Kidney (tissue), 14 donors: Measurements from ENCODE around the gene TMEM255B. TPM values are rescaled to one million over a fixed set of nuclear protein-coding genes. Genes with fewer than 3 reads are reported as not detected.

ENCODE experiments used
- DNase-seq, 5 donors: peaks; one replicate each; pipeline ENCODE4 v3.0.0-alpha.2; 2013 to 2020
- FAIRE-seq: peaks from 2 replicates; lab custom pipeline; 2012; peaks lifted over from hg19 to GRCh38; lab: Jason Lieb, UNC
- H3K27ac ChIP-seq, 2 donors: one replicate each; pipeline ENCODE4 v1.7.0; 2013; ENCODE audit warnings: low read depth in 2 of 2, low read length in 2 of 2, inconsistent platforms in 1 of 2
- H3K27me3 ChIP-seq: one replicate; pipeline ENCODE4 v1.7.1; 2013; ENCODE audit warnings: low read length, inconsistent platforms; ENCODE audit not compliant: control insufficient read depth, insufficient read depth
- H3K36me3 ChIP-seq, 3 donors: one replicate each; pipeline versions ENCODE4 v1.7.0 to v1.7.1; 2013; ENCODE audit warnings: low read length in 3 of 3, control low read depth in 1 of 3, inconsistent platforms in 1 of 3; ENCODE audit not compliant: insufficient read depth in 3 of 3, control insufficient read depth in 2 of 3
- H3K4me1 ChIP-seq, 3 donors: one replicate each; pipeline versions ENCODE4 v1.7.0 to v1.7.1; 2013; ENCODE audit warnings: low read length in 3 of 3, inconsistent platforms in 1 of 3, low read depth in 1 of 3; ENCODE audit not compliant: control insufficient read depth in 2 of 3, insufficient read depth in 2 of 3
- H3K4me3 ChIP-seq, 3 donors: one replicate each; pipeline versions ENCODE4 v1.7.0 to v1.8.1; 2013; ENCODE audit warnings: low read length in 3 of 3, control low read depth in 1 of 3, inconsistent platforms in 1 of 3
- H3K9ac ChIP-seq, 3 donors: one replicate each; pipeline versions ENCODE4 v1.7.0 to v1.7.1; 2013; ENCODE audit warnings: low read length in 3 of 3, control low read depth in 1 of 3, inconsistent platforms in 1 of 3
- H3K9me3 ChIP-seq, 3 donors: one replicate each; pipeline versions ENCODE4 v1.7.0 to v1.7.1; 2013; ENCODE audit warnings: low read length in 3 of 3, control low read depth in 1 of 3, inconsistent platforms in 1 of 3; ENCODE audit not compliant: control insufficient read depth in 2 of 3, insufficient read depth in 1 of 3
- intact Hi-C: fragments of 100-400 bp; cut with DNase I; formaldehyde crosslinking; loops from one replicate; pipeline ENCODE4 v1.11.1; 2022
- polyA plus RNA-seq: library from polyadenylated mRNA; stranded (reverse); fragments of 350-450 nt; fragmentation: Illumina TruSeq; extraction: RNeasy Lipid Tissue Mini Kit (QIAGEN cat#74804); gene quantifications from one replicate; pipeline ENCODE4 v1.2.3, GENCODE V29; 2014; ENCODE audit warnings: low read depth, low replicate concordance; ENCODE audit not compliant: insufficient read depth
- total RNA-seq: library from RNA; stranded (reverse); fragmentation: NEBNext Ultra II Directional; extraction: Animal tissue kit (Norgen Biotek cat#: 25700); gene quantifications from one replicate; pipeline ENCODE4 v1.2.1, GENCODE V29; 2021
- TF ChIP-seq, protein P1 (sequence below): IDR thresholded peaks from 3 replicates; pipeline ENCODE4 v1.5.1; 2012; ENCODE audit warnings: mild to moderate bottlenecking, moderate library complexity, borderline replicate concordance; ENCODE audit not compliant: insufficient read depth; ENCODE audit errors: extremely low read depth
- donor health status: control.
- donor health status: control.
- donor health status: control.
- donor health status: control.
- donor health status: control.
- donor health status: DM: yes; HTN: yes; CAD: no.
- donor health status: Normal renal cell carcinoma (clear cell type).

TMEM255B gene
- total and polyA plus RNA-seq, 2 donors from 2014 or later, result 11.9 to 29.3 TPM

DNA sequence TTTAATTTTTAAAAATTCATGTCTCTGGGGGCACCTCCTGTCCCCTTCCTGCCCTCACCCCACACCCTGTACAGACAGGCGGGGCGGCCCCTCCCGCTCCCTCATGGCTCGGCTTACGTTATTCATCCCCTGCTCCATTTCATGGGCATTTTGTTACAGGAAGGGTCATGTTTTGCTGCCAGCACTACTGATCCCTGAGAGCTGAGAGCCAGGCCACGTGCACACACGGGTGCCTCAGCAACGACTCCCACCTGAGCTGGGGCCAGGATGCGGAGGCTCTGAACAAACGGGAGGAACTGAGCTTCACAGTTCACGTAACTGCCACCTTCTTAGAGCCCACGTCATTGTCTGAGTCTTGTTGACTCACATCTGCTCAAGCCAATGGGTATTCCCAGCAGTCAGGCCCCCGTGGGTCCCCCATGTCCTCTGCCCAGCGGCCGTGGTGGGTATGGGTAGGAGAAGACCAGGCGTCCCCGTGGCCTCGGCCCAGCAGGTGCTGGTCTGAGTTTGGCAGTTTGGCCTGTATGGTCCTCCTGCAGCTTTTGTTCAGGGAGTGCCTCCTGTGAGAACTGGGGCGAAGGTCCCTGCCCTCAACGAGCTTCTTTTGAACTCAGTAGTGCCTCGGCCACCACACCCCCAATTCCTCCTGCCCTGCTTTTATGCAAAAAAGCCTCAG is 16.4 kb upstream of the TMEM255B start:
- Histone ChIP-seq H3K27ac (no peak overlapping the region), H3K27me3 (no peaks in the 10 kb centered on the region), H3K4me3 (no peak overlapping the region), H3K36me3 (no peaks in the 10 kb centered on the region), H3K9ac (no peak overlapping the region), H3K4me1 (peaks cover 0 to 6% (median 0%) of the 10 kb centered on the region in 3 donors), H3K9me3 (no peaks in the 10 kb centered on the region)
- intact Hi-C loops, result no loop called here
- FAIRE-seq (no peak), DNase-seq (peak; percentile 56 to 86 (median 82))
- TF ChIP-seq, protein P1, sequence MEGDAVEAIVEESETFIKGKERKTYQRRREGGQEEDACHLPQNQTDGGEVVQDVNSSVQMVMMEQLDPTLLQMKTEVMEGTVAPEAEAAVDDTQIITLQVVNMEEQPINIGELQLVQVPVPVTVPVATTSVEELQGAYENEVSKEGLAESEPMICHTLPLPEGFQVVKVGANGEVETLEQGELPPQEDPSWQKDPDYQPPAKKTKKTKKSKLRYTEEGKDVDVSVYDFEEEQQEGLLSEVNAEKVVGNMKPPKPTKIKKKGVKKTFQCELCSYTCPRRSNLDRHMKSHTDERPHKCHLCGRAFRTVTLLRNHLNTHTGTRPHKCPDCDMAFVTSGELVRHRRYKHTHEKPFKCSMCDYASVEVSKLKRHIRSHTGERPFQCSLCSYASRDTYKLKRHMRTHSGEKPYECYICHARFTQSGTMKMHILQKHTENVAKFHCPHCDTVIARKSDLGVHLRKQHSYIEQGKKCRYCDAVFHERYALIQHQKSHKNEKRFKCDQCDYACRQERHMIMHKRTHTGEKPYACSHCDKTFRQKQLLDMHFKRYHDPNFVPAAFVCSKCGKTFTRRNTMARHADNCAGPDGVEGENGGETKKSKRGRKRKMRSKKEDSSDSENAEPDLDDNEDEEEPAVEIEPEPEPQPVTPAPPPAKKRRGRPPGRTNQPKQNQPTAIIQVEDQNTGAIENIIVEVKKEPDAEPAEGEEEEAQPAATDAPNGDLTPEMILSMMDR, result no peak

GRCh38 chr13:113743366-113744195 is 15.4 kb upstream of the TMEM255B start:
- intact Hi-C loops, result no loop called here
- TF ChIP-seq, protein P1, result no peak
- H3K9ac ChIP-seq, result no peak overlapping the region
- no peaks in the 10 kb centered on the region for H3K27me3 ChIP-seq
- H3K4me1 ChIP-seq, result peaks cover 0 to 6% (median 0%) of the 10 kb centered on the region in 3 donors
- FAIRE-seq (no peak), DNase-seq (peak in 1 of 5 donors; percentile 46)
- H3K4me3 ChIP-seq, result no peak overlapping the region
- H3K36me3 ChIP-seq, result no peaks in the 10 kb centered on the region
- H3K9me3 ChIP-seq, result no peaks in the 10 kb centered on the region
- no peak overlapping the region for H3K27ac ChIP-seq

DNA sequence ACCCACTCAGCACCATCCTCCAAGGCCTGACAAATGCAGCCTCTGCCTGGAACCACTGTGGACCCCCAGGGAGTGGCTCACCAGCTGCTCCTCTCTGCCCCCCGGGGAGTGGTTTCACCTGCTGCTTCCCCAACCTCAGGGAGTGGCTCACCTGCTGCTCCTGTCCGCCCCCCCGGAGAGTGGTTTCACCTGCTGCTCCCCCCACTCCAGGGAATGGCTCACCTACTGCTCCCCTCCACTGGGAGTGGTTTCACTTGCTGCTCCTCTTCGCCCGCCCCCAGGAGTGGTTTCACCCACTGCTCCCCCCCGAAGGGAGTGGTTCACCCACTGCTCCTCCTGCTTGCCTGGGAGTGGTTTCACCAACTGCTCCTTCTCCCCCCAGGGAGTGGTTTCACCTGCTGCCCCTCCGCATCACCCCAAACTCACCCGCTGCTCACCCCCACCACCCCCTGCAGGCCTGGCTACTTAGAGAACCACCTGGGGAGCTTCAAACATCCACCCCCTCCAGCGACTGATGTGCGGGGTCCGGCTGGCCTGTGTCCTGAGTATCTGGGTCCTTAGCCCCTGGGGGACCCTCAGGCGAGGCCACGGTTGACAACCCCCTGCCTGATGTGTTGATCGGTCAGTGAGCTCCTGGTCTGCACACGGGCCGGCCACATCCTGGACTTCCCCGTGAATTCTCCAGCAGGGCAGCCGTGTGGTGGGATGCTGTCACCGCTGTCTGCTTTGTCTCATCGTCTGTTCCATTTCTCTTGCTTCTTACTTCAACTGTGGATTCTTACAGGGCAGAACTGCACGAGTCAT is 14.6 kb upstream of the TMEM255B start:
- Histone ChIP-seq H3K27ac (no peak overlapping the region), H3K9me3 (no peaks in the 10 kb centered on the region), H3K36me3 (no peaks in the 10 kb centered on the region), H3K9ac (no peak overlapping the region), H3K4me3 (no peak overlapping the region), H3K27me3 (no peaks in the 10 kb centered on the region), H3K4me1 (peaks cover 0 to 6% (median 0%) of the 10 kb centered on the region in 3 donors)
- DNase-seq, result peak in 1 of 5 donors; percentile 68
- intact Hi-C loops, result no loop called here
- TF ChIP-seq, protein P1, result no peak
- no peak for FAIRE-seq
